Measurements from ENCODE around the gene MATCAP1.

Gene MATCAP1

GRCh38 chr16:67183627-67184452 is at the start of gene MATCAP1:
TSS of gene MATCAP1 (minus strand) at chr16:67183963. CDS start at chr16:67180610, 3,353 bp downstream.
- DNase-seq (ENCODE audit: low read depth in 2 of 2), result peak; percentile 95

DNA sequence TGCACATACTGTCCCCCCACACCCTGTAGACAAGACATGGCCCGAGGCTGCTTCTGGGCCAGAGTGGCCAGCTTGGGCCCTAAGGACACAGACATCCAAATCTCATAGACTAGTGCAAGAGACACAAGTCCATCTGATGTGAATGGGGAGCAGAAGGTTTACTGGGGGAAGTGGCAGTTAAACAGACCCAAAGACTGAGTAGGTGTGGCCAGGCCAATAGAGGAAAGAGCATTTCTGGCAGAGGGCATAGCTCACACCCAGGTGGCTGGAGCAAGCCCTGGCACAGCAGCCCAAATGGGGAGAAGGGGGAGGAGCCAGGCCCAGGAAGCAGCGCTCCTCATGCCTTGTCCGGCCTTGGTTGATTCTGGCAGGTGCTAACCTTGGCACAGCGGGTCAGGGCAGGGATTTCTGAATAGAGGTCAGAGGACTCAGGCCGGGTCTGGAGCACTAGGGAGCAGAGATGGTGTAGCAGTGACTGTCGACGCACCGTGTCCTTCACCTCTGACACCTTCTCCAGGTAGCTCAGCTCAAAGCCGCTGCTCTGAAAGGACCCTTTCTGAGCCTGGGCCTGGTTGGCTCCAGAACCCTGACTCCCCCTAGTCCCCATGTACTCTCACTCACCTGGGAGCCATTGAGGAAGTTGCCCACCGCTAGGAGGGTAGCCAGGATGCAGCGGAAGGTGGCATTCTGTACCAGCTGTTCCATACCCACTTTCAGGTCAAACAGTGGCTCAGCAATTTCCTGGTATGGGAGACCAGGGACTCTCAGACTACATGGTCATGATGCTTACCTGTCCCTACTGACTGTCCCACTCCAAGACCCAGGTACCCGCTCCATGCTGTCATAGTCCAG is 47.3 kb upstream of the MATCAP1 start:
- no peak for DNase-seq (ENCODE audit: low read depth in 2 of 2)

DNA sequence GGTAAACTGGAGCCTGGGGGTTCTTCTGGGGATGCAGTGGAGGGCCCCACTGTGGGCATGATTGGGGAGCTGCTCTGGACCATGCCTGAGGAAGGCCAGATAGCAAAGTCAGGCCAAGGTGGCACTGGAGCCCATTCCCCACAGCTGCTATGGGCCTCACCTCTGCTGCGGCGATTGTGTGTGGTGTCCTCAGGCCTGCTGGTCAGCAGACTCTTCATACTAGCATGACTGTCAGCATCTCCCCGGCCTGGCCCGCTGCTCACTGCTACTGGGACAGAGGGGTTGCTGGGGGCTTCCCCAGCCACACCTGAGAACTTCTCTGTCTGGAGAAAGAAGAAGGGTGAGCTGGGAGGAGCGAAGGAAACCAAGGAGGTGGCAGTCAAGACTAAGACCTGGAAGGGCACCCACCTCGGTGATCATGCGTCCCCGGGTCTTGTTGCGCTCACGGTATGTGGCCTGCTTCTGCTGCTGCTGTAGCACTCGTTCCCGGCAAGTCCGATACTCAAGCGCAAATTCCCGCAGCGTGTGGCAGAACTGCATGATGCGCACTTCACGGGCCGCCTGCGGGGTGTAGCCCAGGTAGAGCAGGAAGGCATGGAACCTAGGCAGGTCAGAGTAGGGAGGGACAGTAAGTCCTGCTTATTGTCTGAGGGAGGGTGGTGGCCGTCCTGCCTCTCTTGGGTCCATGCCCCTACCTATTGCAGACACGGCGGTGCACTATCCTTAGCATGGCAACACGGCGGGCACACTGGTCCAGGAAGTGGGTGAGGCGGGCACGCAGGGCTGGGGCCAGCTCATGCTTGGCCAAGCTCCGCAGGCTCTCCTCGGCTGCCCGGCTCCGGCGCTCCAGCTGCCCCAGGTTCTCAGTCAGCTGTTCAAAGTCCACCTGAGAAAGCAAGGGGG is 46.4 kb upstream of the MATCAP1 start:
- DNase-seq (ENCODE audit: low read depth in 2 of 2), result no peak

- no peak for DNase-seq (ENCODE audit: low read depth in 2 of 2)
Observed at GRCh38 chr16:67228905-67229304, 45.1 kb upstream of the MATCAP1 start.

DNA sequence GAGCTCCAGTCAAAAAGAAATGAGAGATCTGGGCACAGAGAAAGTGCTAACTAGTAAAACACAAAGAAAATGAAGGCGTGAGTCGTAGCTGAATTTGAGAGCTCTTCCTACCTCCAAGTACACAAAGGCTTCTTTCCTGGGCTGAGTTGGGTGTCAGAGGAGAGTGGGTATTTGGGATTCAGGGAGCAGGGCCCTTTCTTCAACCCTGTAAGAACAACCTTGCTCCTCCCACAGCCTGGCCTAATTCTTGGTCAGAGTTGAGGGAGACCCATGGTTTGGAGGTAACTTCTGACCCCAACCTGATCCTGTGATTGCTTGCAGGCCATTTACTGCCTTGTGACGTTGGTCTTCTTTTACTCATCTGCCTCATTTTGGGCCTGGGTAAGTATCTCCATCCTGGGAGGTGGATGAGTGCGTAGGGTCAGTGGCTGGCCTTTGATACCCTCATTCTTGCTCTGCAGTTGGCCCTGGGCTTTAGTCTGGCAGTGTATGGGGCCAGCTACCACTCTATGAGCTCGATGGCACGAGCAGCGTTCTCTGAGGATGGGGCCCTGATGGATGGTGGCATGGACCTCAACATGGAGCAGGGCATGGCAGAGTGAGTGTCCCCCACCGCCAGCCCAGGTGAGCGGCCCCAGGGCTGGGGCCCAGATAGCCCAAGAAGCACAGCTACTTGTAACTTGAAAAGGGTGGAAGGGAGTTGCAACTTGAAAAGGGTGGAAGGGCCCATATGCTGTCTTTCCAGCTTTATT is 44.4 kb upstream of the MATCAP1 start:
- no peak for DNase-seq (ENCODE audit: low read depth in 2 of 2)

- DNase-seq (ENCODE audit: low read depth in 2 of 2), result no peak
Observed at GRCh38 chr16:67227567-67227921, 43.8 kb upstream of the MATCAP1 start.

DNA sequence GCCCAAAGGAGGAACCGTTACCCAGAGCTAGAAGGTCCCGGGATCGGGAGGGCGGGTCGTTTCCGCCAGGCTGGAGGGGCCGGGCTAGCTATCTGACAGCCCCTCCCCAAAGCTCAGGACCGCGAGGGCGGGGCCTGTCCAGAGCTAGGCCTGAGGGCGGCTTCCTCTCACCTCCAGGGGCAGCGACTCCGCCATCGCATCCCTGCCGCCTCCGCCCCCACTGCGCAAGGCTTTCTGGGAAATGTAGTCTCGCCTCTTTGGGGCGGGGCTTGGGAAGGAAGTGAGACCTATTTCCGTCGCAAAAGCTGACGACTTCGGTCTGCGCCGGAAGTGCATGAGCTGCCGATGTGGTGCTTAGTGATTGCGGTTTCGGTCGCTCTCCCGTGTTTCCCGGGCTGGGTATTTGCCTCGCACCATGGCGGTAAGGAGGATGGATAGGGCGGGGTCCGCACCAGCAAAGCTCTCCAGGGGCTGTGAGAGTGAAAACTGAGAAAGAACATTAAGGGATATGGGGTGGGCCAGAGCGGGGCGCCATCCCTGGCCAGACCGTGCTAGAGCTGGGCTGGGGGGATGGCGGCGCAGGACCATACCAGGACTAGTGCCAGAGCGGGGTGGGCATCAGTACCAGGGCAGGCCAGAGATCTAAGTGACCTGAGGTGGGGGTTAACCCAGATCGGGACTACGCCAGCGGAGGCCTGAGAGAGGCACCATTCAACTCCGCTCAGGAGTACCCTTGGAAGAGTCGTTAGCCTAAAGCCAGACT is 43.2 kb upstream of the MATCAP1 start, which contains the start of gene TMEM208:
TSS of gene TMEM208 (plus strand) at position 327 of the 763 bp plus-strand sequence. CDS start at position 416, 89 bp downstream.
- peak; percentile 97 to 98 for DNase-seq (ENCODE audit: low read depth in 2 of 2)

GRCh38 chr16:67226295-67226803 is 42.6 kb upstream of the MATCAP1 start:
- no peak for DNase-seq (ENCODE audit: low read depth in 2 of 2)

GRCh38 chr16:67223992-67224391 is 40.2 kb upstream of the MATCAP1 start:
- no peak for DNase-seq (ENCODE audit: low read depth in 2 of 2)

- no peak for DNase-seq (ENCODE audit: low read depth in 2 of 2)
Observed at GRCh38 chr16:67216612-67217490, 33.1 kb upstream of the MATCAP1 start.

DNA sequence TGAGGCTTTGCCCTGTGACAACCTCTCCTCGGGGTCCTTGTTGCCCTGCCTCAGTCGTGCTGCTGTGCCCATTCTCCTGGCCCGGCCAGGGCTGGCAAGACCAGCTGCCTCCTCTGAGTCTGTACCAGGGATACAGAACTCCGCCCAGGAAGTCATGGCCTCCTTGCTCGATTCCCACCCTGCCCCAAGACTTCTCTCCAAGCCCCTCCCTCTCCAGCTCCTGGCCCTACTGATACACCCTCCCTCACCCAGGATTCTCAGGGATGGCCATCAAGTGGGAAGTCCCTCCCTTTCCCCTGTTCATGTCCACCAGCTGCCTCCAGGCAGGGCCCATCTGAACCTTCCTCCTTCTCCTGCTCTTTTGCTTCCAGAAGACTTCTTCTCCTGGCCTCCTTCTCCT is 31.9 kb upstream of the MATCAP1 start:
- no peak for DNase-seq (ENCODE audit: low read depth in 2 of 2)

DNA sequence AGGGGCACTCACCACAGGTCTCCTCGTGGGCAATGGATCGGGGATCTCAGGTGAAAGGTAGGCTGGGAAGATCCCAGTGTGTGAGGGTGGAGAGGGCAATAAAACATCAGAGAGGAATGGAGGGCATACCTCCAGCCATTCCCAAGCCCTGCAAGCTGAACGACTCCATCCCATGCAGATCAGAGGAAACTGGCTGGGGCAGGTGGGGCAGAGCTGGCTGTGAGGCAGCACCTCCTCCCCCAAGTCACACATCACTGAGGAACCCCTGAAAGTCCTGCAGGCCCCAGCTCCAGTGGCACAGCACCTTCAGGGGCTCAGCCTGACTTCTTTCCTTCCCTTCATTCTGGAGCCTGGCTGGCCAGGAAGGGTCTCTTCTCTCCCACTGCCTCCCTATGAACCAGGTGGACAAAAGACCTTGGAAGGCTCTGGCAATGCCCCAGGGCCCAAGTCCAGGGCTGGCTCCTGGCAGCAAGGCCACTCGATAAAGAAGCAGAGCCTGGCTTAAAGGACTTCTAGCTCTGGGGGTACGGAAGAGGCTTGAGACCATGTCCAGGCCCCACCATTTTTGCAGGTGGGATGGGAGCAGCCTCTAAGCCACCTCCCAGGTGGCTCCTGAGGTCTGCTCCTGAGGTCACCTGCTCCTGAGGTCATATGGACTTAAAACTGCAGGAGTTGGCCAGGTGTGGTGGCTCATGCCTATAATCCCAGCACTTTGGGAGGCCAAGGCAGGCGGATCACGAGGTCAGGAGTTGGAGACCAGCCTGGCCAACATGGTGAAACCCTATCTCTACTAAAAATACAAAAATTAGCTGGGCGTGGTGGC is 29.6 kb upstream of the MATCAP1 start:
- DNase-seq (ENCODE audit: low read depth in 2 of 2), result no peak

DNA sequence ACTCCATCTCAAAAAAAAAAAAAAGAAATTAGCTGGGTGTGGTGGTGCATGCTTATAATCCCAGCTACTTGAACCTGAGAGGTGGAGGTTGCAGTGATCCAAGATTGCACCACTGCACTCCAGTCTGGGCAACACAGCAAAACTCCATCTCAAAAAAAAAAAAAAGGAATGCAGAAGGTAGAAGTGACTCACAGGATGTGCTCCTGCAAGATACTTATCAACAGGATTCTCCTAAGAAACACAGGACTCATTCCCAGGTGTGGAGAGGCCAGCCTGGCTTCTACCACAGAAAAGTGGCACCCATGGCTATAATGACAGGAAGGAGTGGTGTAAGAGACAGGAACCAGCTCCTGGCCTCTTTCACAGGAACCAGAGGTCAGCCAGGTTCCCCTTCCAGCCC is 29.0 kb upstream of the MATCAP1 start:
- DNase-seq (ENCODE audit: low read depth in 2 of 2), result no peak

DNA sequence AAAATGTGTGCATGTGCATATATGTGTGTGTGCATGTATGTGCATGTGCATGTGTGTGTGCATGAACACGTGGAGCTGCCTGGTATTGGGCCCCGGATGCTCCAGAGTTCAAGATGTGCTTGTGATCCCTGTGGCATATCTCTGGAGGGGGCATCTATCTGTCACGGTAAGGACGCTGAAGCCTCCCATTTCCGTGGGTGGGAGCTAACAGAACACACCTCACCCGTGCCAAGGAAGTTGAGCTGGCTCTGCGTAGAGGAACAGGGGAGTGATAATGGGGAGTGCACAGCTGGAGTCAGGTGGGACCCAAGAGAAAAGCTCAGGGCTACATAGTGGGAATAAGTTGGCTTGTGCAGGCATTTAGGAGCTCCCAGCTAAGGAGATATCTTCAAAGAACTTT is 27.9 kb upstream of the MATCAP1 start:
- DNase-seq (ENCODE audit: low read depth in 2 of 2), result no peak

GRCh38 chr16:67210069-67210937 is 26.5 kb upstream of the MATCAP1 start:
- DNase-seq (ENCODE audit: low read depth in 2 of 2), result no peak

GRCh38 chr16:67209565-67209964 is 25.8 kb upstream of the MATCAP1 start:
- DNase-seq (ENCODE audit: low read depth in 2 of 2), result no peak

Measured in fibroblast of skin of left quadriceps (primary cell).